Thoracic aorta (tissue), 2 donors: ENCODE measurements around the gene DRAP1. TPM values are rescaled to one million over a fixed set of nuclear protein-coding genes. Genes with fewer than 3 reads are reported as not detected.

Experiments used
- ATAC-seq: fragments of 150-250 bp; one replicate; pipeline ENCODE4 v1.8.0; 2017; ENCODE audit warnings: low read depth; ENCODE audit not compliant: insufficient number of reproducible peaks, low FRiP score
- DNase-seq: peaks from one replicate; pipeline ENCODE4 v3.0.0-alpha.2; 2020; ENCODE audit warnings: low spot score
- H3K27ac ChIP-seq, 2 donors: fragments of 200-600 bp; sonication (generic); 1 replicate in 1 of 2; 2 replicates in 1 of 2; pipeline ENCODE4 v1.5.1; 2016; ENCODE audit warnings: mild to moderate bottlenecking in 2 of 2, moderate library complexity in 2 of 2
- H3K27me3 ChIP-seq: fragments of 200-600 bp; sonication (generic); replicated peaks from 2 replicates; pipeline ENCODE4 v1.6.0; 2016; ENCODE audit warnings: mild to moderate bottlenecking; ENCODE audit not compliant: insufficient read depth
- H3K36me3 ChIP-seq: fragments of 200-600 bp; sonication (generic); one replicate; pipeline ENCODE4 v1.5.1; 2016
- H3K4me1 ChIP-seq, 2 donors: fragments of 200-600 bp; sonication (generic); 1 replicate in 1 of 2; 2 replicates in 1 of 2; pipeline versions ENCODE4 v1.5.1 to v1.6.0; 2016; ENCODE audit warnings: low read depth in 2 of 2, mild to moderate bottlenecking in 1 of 2; ENCODE audit not compliant: control insufficient read depth in 1 of 2
- H3K4me3 ChIP-seq: fragments of 200-600 bp; sonication (generic); 2 replicates; pipeline ENCODE4 v1.5.1; 2016; ENCODE audit warnings: mild to moderate bottlenecking
- H3K9me3 ChIP-seq: fragments of 200-600 bp; sonication (generic); 2 replicates; pipeline ENCODE4 v1.5.1; 2016
- CTCF ChIP-seq: fragments of 200-600 bp; sonication (generic); IDR thresholded peaks from one replicate; pipeline ENCODE4 v1.5.1; 2019; ENCODE audit warnings: antibody characterized with exemption
- total RNA-seq, 2 donors: library from RNA; depleted of rRNA; stranded (reverse); fragments of >200 nt; gene quantifications; one replicate each; pipeline versions ENCODE4 v1.1.0 to v1.2.3, GENCODE V29; 2016

DRAP1 gene
- total RNA-seq, 2 donors from 2014 or later, result 82.5 to 91.2 TPM

GRCh38 chr11:65896034-65896999 lies 22.9 kb upstream of the DRAP1 start:
- ATAC-seq, result no peak
- Histone ChIP-seq H3K4me1 (peaks cover 19 to 55% of the 10 kb centered on the region in 2 donors), H3K27ac (peak overlapping the region in 1 of 2 donors; percentile 48)

GRCh38 chr11:65897020-65897471 lies 22.2 kb upstream of the DRAP1 start:
- H3K9me3 ChIP-seq, result no peaks in the 10 kb centered on the region
- peaks cover 16 to 48% of the 10 kb centered on the region in 2 donors for H3K4me1 ChIP-seq
- no peak overlapping the region for H3K4me3 ChIP-seq
- TF ChIP-seq CTCF, result no peak
- ATAC-seq (no peak), DNase-seq (no peak)
- no peaks in the 10 kb centered on the region for H3K27me3 ChIP-seq
- peak overlapping the region in 1 of 2 donors; percentile 48 for H3K27ac ChIP-seq
- H3K36me3 ChIP-seq, result no peaks in the 10 kb centered on the region

More at GRCh38 chr11:65896034-65896999, 22.9 kb upstream of the DRAP1 start:
- TF ChIP-seq CTCF, result no peak
- Histone ChIP-seq H3K4me3 (no peak overlapping the region), H3K9me3 (no peaks in the 10 kb centered on the region), H3K36me3 (no peaks in the 10 kb centered on the region), H3K27me3 (no peaks in the 10 kb centered on the region)
- no peak for DNase-seq

- Histone ChIP-seq H3K4me1 (peaks cover 5 to 30% of the 10 kb centered on the region in 2 donors), H3K27me3 (no peaks in the 10 kb centered on the region), H3K36me3 (no peaks in the 10 kb centered on the region), H3K27ac (peak overlapping the region; percentile 65 to 77), H3K9me3 (no peaks in the 10 kb centered on the region), H3K4me3 (peak overlapping the region; percentile 88)
- no peak for ATAC-seq
- no peak for TF ChIP-seq CTCF
- no peak for DNase-seq
Observed at GRCh38 chr11:65898656-65899355, 20.4 kb upstream of the DRAP1 start.

GRCh38 chr11:65899356-65900124 lies 19.7 kb upstream of the DRAP1 start:
- no peaks in the 10 kb centered on the region for H3K9me3 ChIP-seq
- ATAC-seq (peak; percentile 42), DNase-seq (no peak)
- H3K36me3 ChIP-seq, result no peaks in the 10 kb centered on the region
- H3K27ac ChIP-seq, result peak overlapping the region; percentile 65 to 77
- TF ChIP-seq CTCF, result no peak
- no peaks in the 10 kb centered on the region for H3K27me3 ChIP-seq
- H3K4me3 ChIP-seq, result peak overlapping the region; percentile 88
- peaks cover 5 to 24% of the 10 kb centered on the region in 2 donors for H3K4me1 ChIP-seq
